ENCODE measurements around the gene DLST.

Gene DLST

GRCh38 chr14:74941676-74942097 is 60.0 kb downstream of the DLST start:
- no peak for DNase-seq (ENCODE audit: low spot score)

- no peak for DNase-seq (ENCODE audit: low spot score)
Measured at GRCh38 chr14:74942181-74942580, 60.5 kb downstream of the DLST start.

- DNase-seq (ENCODE audit: low spot score): no peak
Measured at GRCh38 chr14:74942608-74943007, 60.9 kb downstream of the DLST start.

- DNase-seq (ENCODE audit: low spot score): peak; percentile 85
Measured at GRCh38 chr14:74945261-74945851, 63.6 kb downstream of the DLST start.

- DNase-seq (ENCODE audit: low spot score): peak; percentile 89
Measured at GRCh38 chr14:74945852-74946658, 64.3 kb downstream of the DLST start.

GRCh38 chr14:74946659-74947281 is 65.1 kb downstream of the DLST start:
- DNase-seq (ENCODE audit: low spot score): peak; percentile 36

- DNase-seq (ENCODE audit: low spot score): peak; percentile 38
Measured at GRCh38 chr14:74947353-74948227, 65.9 kb downstream of the DLST start.

GRCh38 chr14:74948228-74949175 is 66.8 kb downstream of the DLST start:
- DNase-seq (ENCODE audit: low spot score): peak; percentile 39

GRCh38 chr14:74949191-74949601 is 67.5 kb downstream of the DLST start:
- peak; percentile 35 for DNase-seq (ENCODE audit: low spot score)

GRCh38 chr14:74949859-74950573 is 68.3 kb downstream of the DLST start:
- no peak for DNase-seq (ENCODE audit: low spot score)

GRCh38 chr14:74950795-74951442 is 69.2 kb downstream of the DLST start:
- no peak for DNase-seq (ENCODE audit: low spot score)

- DNase-seq (ENCODE audit: low spot score): no peak
Measured at GRCh38 chr14:74951443-74952179, 69.9 kb downstream of the DLST start.

GRCh38 chr14:74952180-74952665 is 70.5 kb downstream of the DLST start:
- DNase-seq (ENCODE audit: low spot score): no peak

GRCh38 chr14:74952697-74953484 is 71.2 kb downstream of the DLST start:
- DNase-seq (ENCODE audit: low spot score): no peak

All from ecto neural progenitor cell (in vitro differentiated cells).